A549 (cell line): Measurements from ENCODE around the gene PCSK5. TPM values are rescaled to one million over a fixed set of nuclear protein-coding genes. Genes with fewer than 3 reads are reported as not detected.

Experiments used
- ATAC-seq, 2 experiments: fragments of 200-7000 bp in 1 of 2; fragments of >200 bp in 1 of 2; cut with Nextera tagmentation in 1 of 2; cut with Tn5 transposase in 1 of 2; 3 replicates each; pipeline versions ENCODE4 v1.8.0 to v1.9.1; 2018 to 2020; ENCODE audit warnings: mild to moderate bottlenecking in 1 of 2, moderate library complexity in 1 of 2
- CTCF ChIA-PET: fragments of 300-600 bp; sonication (Branson Sonifier 250); formaldehyde crosslinking; extraction: SDS; loops from one replicate; lab custom pipeline; 2021; ENCODE audit warnings: antibody characterized with exemption, inconsistent platforms; lab: Yijun Ruan, JAX
- POLR2A ChIA-PET: fragments of 350-600 bp; formaldehyde crosslinking; extraction: SDS; loops from one replicate; lab custom pipeline; 2021; ENCODE audit warnings: antibody characterized with exemption, inconsistent platforms; lab: Yijun Ruan, JAX
- DNase-seq, 2 experiments: peaks; one replicate each; pipeline versions ENCODE4 v3.0.0 to v3.0.0-alpha.2; 2011 to 2016; ENCODE audit warnings: low read depth in 1 of 2, low spot score in 1 of 2
- FAIRE-seq: peaks from 2 replicates; lab custom pipeline; 2011; peaks lifted over from hg19 to GRCh38; lab: Jason Lieb, UNC
- H3K27ac ChIP-seq, 2 experiments: fragments of >200 bp; sonication (Bioruptor Twin); formaldehyde crosslinking; 3 replicates each; pipeline ENCODE4 v1.5.1; 2016 to 2017
- H3K4me1 ChIP-seq: fragments of >200 bp; sonication (Bioruptor Twin); formaldehyde crosslinking; 3 replicates; pipeline ENCODE4 v1.6.1; 2016
- H3K4me2 ChIP-seq: fragments of >200 bp; sonication (Bioruptor Twin); formaldehyde crosslinking; 3 replicates; pipeline ENCODE4 v1.6.1; 2016
- H3K4me3 ChIP-seq: fragments of >200 bp; sonication (Bioruptor Twin); formaldehyde crosslinking; 3 replicates; pipeline ENCODE4 v1.5.1; 2016
- H3K9me3 ChIP-seq: fragments of >200 bp; sonication (Bioruptor Twin); formaldehyde crosslinking; 3 replicates; pipeline ENCODE4 v1.6.1; 2016
- BHLHE40 ChIP-seq: IDR thresholded peaks from 2 replicates; pipeline ENCODE4 v1.6.1; 2012; ENCODE audit warnings: low read depth, low read length, inconsistent platforms
- ESRRA ChIP-seq: fragments of 150-350 bp; IDR thresholded peaks from 2 replicates; pipeline ENCODE4 v1.6.1; 2014; ENCODE audit warnings: mild to moderate bottlenecking, low read length, borderline replicate concordance
- FOSL2 ChIP-seq, 2 experiments: fragments of 450-650 bp in 1 of 2; fragments of >200 bp in 1 of 2; sonication (Bioruptor Twin) in 1 of 2; formaldehyde crosslinking; IDR thresholded peaks; 2 replicates each; pipeline versions ENCODE4 v1.5.0 to v1.6.1; 2016 to 2020; ENCODE audit warnings: mild to moderate bottlenecking in 1 of 2, moderate library complexity in 1 of 2
- JUNB ChIP-seq: fragments of >200 bp; sonication (Bioruptor Twin); formaldehyde crosslinking; IDR thresholded peaks from 2 replicates; pipeline ENCODE4 v1.6.1; 2016
- KDM5A ChIP-seq: fragments of 200-600 bp; sonication (generic); IDR thresholded peaks from 2 replicates; pipeline ENCODE4 v1.6.1; 2016; ENCODE audit warnings: antibody characterized with exemption, mild to moderate bottlenecking
- MAFK ChIP-seq: fragments of 450-650 bp; IDR thresholded peaks from 2 replicates; pipeline ENCODE4 v1.6.1; 2014; ENCODE audit not compliant: partially characterized antibody
- NFE2L2 ChIP-seq: fragments of 150-350 bp; conservative IDR thresholded peaks from 2 replicates; pipeline ENCODE4 v1.6.1; 2014; ENCODE audit warnings: low read length
- NPAS2 ChIP-seq: fragments of 250-450 bp; sonication (Bioruptor Pico); IDR thresholded peaks from 2 replicates; pipeline ENCODE4 v1.8.0; 2022; ENCODE audit warnings: mild to moderate bottlenecking, moderate library complexity, borderline replicate concordance
- PHF8 ChIP-seq: fragments of 200-600 bp; sonication (generic); IDR thresholded peaks from 2 replicates; pipeline ENCODE4 v1.6.1; 2016; ENCODE audit warnings: low read depth, mild to moderate bottlenecking, antibody characterized with exemption, moderate library complexity, borderline replicate concordance
- POLR2A ChIP-seq: IDR thresholded peaks from 2 replicates; pipeline ENCODE4 v1.6.1; 2012; ENCODE audit warnings: mild to moderate bottlenecking, low read length
- POLR2AphosphoS2 ChIP-seq: conservative IDR thresholded peaks from 2 replicates; pipeline ENCODE4 v1.6.1; 2012; ENCODE audit warnings: low read length, improper control_type of control experiment, inconsistent platforms
- RCOR1 ChIP-seq: fragments of 150-350 bp; IDR thresholded peaks from 2 replicates; pipeline ENCODE4 v1.6.1; 2014; ENCODE audit warnings: antibody characterized with exemption, low read length, low read depth
- RFX5 ChIP-seq: fragments of 450-650 bp; IDR thresholded peaks from 2 replicates; pipeline ENCODE4 v1.7.1; 2014; ENCODE audit warnings: antibody characterized with exemption, mild to moderate bottlenecking, moderate library complexity
- TFCP2L1 ChIP-seq: fragments of 250-450 bp; sonication (Bioruptor Pico); IDR thresholded peaks from 2 replicates; pipeline ENCODE4 v1.5.0; 2021; ENCODE audit warnings: mild to moderate bottlenecking
- ZC3H11A ChIP-seq: fragments of 450-650 bp; IDR thresholded peaks from 2 replicates; pipeline ENCODE4 v1.6.1; 2014; ENCODE audit warnings: antibody characterized with exemption, mild to moderate bottlenecking
- ZFP36 ChIP-seq: fragments of 450-650 bp; IDR thresholded peaks from 2 replicates; pipeline ENCODE4 v1.6.1; 2014; ENCODE audit warnings: borderline replicate concordance; ENCODE audit not compliant: partially characterized antibody
- ZNF302 ChIP-seq: fragments of 250-450 bp; sonication (Bioruptor Pico); IDR thresholded peaks from 2 replicates; pipeline ENCODE4 v1.9.0; 2021; ENCODE audit warnings: inconsistent platforms, mild to moderate bottlenecking, moderate library complexity
- WGBS: methylation state at CpG from one replicate; pipeline ENCODE4 v1.1.6; 2017; ENCODE audit errors: missing lambda C conversion rate; 5-methylcytosine and 5-hydroxymethylcytosine counted together
- polyA plus RNA-seq, 4 experiments: library from polyadenylated mRNA; depleted of rRNA in 3 of 4; stranded (reverse); fragments of >200 nt; fragmentation: RNase III in 1 of 4; extraction: RNeasy Plus Mini Kit Qiagen cat#74134 plus additional on column Dnase treatment in 1 of 4; gene quantifications; 2 replicates in 3 of 4; 3 replicates in 1 of 4; pipeline ENCODE4 v1.2.3, GENCODE V29; 2011 to 2017
- TF ChIP-seq, protein P1 (sequence below): fragments of 200-600 bp; sonication (generic); IDR thresholded peaks from 2 replicates; pipeline ENCODE4 v1.6.1; 2016; ENCODE audit warnings: antibody characterized with exemption, mild to moderate bottlenecking, moderate library complexity
- TF ChIP-seq, protein P2 (sequence below): fragments of >200 bp; sonication (Bioruptor Twin); formaldehyde crosslinking; IDR thresholded peaks from 3 replicates; pipeline ENCODE4 v1.5.1; 2016
- TF ChIP-seq, protein P3 (sequence below): IDR thresholded peaks from 2 replicates; pipeline ENCODE4 v1.6.1; 2012
- TF ChIP-seq, protein P4 (sequence below): IDR thresholded peaks from 2 replicates; pipeline ENCODE4 v1.6.1; 2012; ENCODE audit warnings: low read depth, borderline replicate concordance
- TF ChIP-seq, protein P5 (sequence below): fragments of 250-450 bp; sonication (Bioruptor Pico); IDR thresholded peaks from 2 replicates; pipeline ENCODE4 v1.5.0; 2021; ENCODE audit warnings: mild to moderate bottlenecking, moderate library complexity, borderline replicate concordance
- TF ChIP-seq, protein P6 (sequence below): fragments of 250-450 bp; sonication (Bioruptor Pico); IDR thresholded peaks from 2 replicates; pipeline ENCODE4 v1.5.0; 2020; ENCODE audit warnings: low read depth, mild to moderate bottlenecking, moderate library complexity

The PCSK5 gene
- polyA plus RNA-seq, 2 of the 4 experiments (the other 2 are of a cell fraction), result 1.3 to 6.7 TPM

DNA sequence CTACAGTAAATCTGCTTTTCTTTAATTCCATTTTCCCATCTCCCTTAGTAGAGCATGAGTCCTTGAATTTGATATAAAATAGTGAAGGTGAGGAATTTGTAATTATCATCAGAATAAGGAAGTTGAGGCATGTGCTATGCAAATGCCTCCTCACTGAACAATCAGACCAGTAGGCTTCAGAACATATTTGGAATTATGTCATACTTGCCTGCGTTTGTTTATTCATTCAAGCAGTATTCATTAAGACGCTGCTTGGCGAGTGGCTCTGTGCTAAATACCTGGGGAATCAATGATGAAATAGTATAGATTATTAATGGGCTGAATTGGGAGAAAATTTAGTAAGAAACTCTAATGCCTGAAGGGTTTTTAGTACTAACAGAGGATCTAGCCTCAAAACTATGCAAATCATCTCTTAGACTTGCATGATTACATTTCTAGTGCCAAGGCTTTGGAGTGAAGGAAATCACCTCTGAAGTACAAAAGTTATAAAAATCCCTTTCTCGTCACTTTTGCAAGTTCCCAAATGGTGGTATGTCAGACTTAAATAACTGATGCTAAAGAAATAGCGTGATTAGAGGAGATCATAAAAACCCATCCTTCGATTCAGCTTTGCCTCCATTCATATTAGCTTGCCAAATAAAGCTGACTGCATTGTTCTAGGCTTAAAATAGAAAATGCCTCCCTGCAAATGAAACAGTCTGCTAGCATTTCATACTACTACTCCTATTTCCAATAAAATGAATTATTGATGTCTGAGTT is 141.7 kb downstream of the PCSK5 start:
- H3K4me1 ChIP-seq, result no peaks in the 10 kb centered on the region
- H3K9me3 ChIP-seq, result no peaks in the 10 kb centered on the region
- ChIA-PET POLR2A (no interaction called here), CTCF (no interaction called here)
- DNase-seq (no peak), ATAC-seq (no peak), FAIRE-seq (no peak)
- 68% methylated on average over 6 of the region's 6 CpGs for WGBS
- H3K27ac ChIP-seq, result no peak overlapping the region
- H3K4me3 ChIP-seq, result no peak overlapping the region
- H3K4me2 ChIP-seq, result no peak overlapping the region
- TF ChIP-seq RFX5 (no peak), POLR2A (no peak), PHF8 (no peak), KDM5A (no peak)
- TF ChIP-seq, protein P1, sequence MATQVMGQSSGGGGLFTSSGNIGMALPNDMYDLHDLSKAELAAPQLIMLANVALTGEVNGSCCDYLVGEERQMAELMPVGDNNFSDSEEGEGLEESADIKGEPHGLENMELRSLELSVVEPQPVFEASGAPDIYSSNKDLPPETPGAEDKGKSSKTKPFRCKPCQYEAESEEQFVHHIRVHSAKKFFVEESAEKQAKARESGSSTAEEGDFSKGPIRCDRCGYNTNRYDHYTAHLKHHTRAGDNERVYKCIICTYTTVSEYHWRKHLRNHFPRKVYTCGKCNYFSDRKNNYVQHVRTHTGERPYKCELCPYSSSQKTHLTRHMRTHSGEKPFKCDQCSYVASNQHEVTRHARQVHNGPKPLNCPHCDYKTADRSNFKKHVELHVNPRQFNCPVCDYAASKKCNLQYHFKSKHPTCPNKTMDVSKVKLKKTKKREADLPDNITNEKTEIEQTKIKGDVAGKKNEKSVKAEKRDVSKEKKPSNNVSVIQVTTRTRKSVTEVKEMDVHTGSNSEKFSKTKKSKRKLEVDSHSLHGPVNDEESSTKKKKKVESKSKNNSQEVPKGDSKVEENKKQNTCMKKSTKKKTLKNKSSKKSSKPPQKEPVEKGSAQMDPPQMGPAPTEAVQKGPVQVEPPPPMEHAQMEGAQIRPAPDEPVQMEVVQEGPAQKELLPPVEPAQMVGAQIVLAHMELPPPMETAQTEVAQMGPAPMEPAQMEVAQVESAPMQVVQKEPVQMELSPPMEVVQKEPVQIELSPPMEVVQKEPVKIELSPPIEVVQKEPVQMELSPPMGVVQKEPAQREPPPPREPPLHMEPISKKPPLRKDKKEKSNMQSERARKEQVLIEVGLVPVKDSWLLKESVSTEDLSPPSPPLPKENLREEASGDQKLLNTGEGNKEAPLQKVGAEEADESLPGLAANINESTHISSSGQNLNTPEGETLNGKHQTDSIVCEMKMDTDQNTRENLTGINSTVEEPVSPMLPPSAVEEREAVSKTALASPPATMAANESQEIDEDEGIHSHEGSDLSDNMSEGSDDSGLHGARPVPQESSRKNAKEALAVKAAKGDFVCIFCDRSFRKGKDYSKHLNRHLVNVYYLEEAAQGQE, result no peak

DNA sequence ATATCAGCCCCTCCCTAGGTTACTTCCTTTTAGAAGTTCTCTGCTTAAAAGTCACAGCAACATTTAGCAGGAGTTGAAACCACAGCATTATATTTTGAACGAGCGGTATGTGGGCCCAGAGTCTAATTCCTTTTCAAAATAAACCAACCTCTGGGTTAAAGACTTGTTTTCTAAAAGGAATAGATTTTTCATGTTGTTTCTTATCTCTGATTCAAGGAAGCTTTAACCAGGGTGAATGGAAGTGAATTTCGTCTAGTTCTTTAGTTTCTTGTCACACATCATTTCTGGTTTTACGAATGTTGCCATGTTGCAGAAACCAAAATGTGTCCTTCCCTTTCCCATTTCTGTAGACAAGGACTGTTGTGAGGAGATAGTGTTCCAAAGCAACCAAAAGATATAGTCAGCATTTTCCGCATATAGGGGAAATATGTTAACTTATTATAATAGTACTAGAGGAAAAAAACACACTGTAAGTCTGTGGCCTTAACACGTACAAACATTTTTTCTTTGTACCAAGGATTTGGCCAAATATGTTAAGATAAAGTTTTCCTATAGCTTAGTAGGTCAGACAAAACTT is 142.4 kb downstream of the PCSK5 start:
- no peak for FAIRE-seq
- ChIA-PET CTCF (no interaction called here), POLR2A (no interaction called here)
- no peak overlapping the region for H3K4me2 ChIP-seq
- DNase-seq, result no peak
- ATAC-seq, result no peak
- 79% methylated on average over 6 of the region's 6 CpGs for WGBS
- no peaks in the 10 kb centered on the region for H3K9me3 ChIP-seq
- TF ChIP-seq, protein P2, sequence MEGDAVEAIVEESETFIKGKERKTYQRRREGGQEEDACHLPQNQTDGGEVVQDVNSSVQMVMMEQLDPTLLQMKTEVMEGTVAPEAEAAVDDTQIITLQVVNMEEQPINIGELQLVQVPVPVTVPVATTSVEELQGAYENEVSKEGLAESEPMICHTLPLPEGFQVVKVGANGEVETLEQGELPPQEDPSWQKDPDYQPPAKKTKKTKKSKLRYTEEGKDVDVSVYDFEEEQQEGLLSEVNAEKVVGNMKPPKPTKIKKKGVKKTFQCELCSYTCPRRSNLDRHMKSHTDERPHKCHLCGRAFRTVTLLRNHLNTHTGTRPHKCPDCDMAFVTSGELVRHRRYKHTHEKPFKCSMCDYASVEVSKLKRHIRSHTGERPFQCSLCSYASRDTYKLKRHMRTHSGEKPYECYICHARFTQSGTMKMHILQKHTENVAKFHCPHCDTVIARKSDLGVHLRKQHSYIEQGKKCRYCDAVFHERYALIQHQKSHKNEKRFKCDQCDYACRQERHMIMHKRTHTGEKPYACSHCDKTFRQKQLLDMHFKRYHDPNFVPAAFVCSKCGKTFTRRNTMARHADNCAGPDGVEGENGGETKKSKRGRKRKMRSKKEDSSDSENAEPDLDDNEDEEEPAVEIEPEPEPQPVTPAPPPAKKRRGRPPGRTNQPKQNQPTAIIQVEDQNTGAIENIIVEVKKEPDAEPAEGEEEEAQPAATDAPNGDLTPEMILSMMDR, result no peak
- TF ChIP-seq NPAS2, result no peak
- no peak for TF ChIP-seq ESRRA
- TF ChIP-seq, protein P3, sequence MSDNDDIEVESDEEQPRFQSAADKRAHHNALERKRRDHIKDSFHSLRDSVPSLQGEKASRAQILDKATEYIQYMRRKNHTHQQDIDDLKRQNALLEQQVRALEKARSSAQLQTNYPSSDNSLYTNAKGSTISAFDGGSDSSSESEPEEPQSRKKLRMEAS, result no peak
- TF ChIP-seq ZNF302 (CRISPR knock-in tag), result no peak
- TF ChIP-seq ZFP36, result no peak
- TF ChIP-seq RFX5, result no peak
- TF ChIP-seq MAFK, result peak; percentile 54
- no peak overlapping the region for H3K27ac ChIP-seq
- no peak overlapping the region for H3K4me3 ChIP-seq
- H3K4me1 ChIP-seq, result no peaks in the 10 kb centered on the region

DNA sequence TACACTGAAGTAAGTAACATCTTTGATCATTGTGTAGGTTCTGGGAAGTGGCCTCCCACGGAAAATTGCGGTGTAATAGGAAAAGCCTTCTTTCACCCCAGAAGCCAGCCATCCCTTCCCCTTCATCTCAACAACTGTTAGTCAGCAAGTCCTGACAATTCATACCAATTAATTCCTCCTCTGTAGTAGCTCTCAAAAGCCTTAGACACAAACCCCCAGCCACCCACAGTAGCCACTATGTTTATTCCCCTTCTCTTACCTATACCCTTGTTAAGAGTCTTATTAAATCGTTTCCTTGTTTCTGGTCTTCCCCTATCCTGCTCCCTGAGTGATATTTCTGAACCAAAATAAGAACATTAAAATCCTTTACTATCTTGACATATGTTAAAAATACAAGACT is 143.6 kb downstream of the PCSK5 start:
- ChIA-PET CTCF (interaction anchor here (0.9 kb wide), 1 partner anchor 11 kb away, joined by 3 read pairs; no protein-coding TSS in a partner anchor), POLR2A (no interaction called here)
- Histone ChIP-seq H3K4me3 (no peak overlapping the region), H3K27ac (no peak overlapping the region), H3K4me1 (no peaks in the 10 kb centered on the region), H3K9me3 (no peaks in the 10 kb centered on the region), H3K4me2 (no peak overlapping the region)
- DNase-seq (no peak), FAIRE-seq (no peak), ATAC-seq (no peak)
- WGBS, result 58% methylated on average over 3 of the region's 3 CpGs
- no peak for TF ChIP-seq POLR2A
- TF ChIP-seq ZC3H11A, result no peak
- TF ChIP-seq POLR2AphosphoS2, result no peak
- TF ChIP-seq RFX5, result no peak
- no peak for TF ChIP-seq NFE2L2
- TF ChIP-seq JUNB, result no peak
- no peak for TF ChIP-seq PHF8
- TF ChIP-seq, protein P4, sequence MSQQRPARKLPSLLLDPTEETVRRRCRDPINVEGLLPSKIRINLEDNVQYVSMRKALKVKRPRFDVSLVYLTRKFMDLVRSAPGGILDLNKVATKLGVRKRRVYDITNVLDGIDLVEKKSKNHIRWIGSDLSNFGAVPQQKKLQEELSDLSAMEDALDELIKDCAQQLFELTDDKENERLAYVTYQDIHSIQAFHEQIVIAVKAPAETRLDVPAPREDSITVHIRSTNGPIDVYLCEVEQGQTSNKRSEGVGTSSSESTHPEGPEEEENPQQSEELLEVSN, result no peak
- TF ChIP-seq FOSL2 (IDR thresholded peaks at IDR 0.05), result no peak
- TF ChIP-seq FOSL2 (CRISPR knock-in tag; IDR thresholded peaks at IDR 0.05), result no peak
- no peak for TF ChIP-seq RCOR1
- TF ChIP-seq BHLHE40, result no peak
- TF ChIP-seq, protein P5, sequence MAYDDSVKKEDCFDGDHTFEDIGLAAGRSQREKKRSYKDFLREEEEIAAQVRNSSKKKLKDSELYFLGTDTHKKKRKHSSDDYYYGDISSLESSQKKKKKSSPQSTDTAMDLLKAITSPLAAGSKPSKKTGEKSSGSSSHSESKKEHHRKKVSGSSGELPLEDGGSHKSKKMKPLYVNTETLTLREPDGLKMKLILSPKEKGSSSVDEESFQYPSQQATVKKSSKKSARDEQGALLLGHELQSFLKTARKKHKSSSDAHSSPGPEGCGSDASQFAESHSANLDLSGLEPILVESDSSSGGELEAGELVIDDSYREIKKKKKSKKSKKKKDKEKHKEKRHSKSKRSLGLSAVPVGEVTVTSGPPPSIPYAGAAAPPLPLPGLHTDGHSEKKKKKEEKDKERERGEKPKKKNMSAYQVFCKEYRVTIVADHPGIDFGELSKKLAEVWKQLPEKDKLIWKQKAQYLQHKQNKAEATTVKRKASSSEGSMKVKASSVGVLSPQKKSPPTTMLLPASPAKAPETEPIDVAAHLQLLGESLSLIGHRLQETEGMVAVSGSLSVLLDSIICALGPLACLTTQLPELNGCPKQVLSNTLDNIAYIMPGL (CRISPR knock-in tag), result no peak
- TF ChIP-seq, protein P6, sequence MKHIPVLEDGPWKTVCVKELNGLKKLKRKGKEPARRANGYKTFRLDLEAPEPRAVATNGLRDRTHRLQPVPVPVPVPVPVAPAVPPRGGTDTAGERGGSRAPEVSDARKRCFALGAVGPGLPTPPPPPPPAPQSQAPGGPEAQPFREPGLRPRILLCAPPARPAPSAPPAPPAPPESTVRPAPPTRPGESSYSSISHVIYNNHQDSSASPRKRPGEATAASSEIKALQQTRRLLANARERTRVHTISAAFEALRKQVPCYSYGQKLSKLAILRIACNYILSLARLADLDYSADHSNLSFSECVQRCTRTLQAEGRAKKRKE (CRISPR knock-in tag), result no peak
- TF ChIP-seq TFCP2L1, result no peak
